HL-60 (cell line): ENCODE data around the gene AKAP8L.

Experiments
- DNase-seq, 2 experiments: peaks; one replicate each; pipeline ENCODE4 v3.0.0-alpha.2; 2010 to 2020; ENCODE audit warnings: low read depth in 1 of 2, low spot score in 1 of 2
- H3K27ac ChIP-seq: fragments of 250-450 bp; sonication (Bioruptor Pico); replicated peaks from 2 replicates; pipeline ENCODE4 v1.5.1; 2020; ENCODE audit warnings: mild to moderate bottlenecking, moderate library complexity
- H3K27me3 ChIP-seq: fragments of 250-450 bp; sonication (Bioruptor Pico); 2 replicates; pipeline ENCODE4 v1.5.1; 2021; ENCODE audit warnings: mild to moderate bottlenecking, moderate library complexity; ENCODE audit not compliant: insufficient read depth, poor library complexity, severe bottlenecking
- H3K4me3 ChIP-seq: replicated peaks from 2 replicates; pipeline ENCODE4 v1.5.1; 2011; ENCODE audit warnings: mild to moderate bottlenecking, control low read depth, low read length; ENCODE audit not compliant: insufficient read depth
- GABPA ChIP-seq: IDR thresholded peaks from 2 replicates; pipeline ENCODE4 v1.6.1; 2012; ENCODE audit warnings: low read depth
- POLR2AphosphoS5 ChIP-seq: IDR thresholded peaks from 2 replicates; pipeline ENCODE4 v1.6.1; 2012; ENCODE audit warnings: low read depth
- REST ChIP-seq: IDR thresholded peaks from 2 replicates; pipeline ENCODE4 v1.6.1; 2012; ENCODE audit warnings: low read depth; ENCODE audit not compliant: insufficient replicate concordance
- SPI1 ChIP-seq: IDR thresholded peaks from 2 replicates; pipeline ENCODE4 v1.6.1; 2012; ENCODE audit warnings: low read depth, mild to moderate bottlenecking, borderline replicate concordance
- TF ChIP-seq, protein P1 (sequence below): IDR thresholded peaks from one replicate; pipeline ENCODE4 v1.5.1; 2011; ENCODE audit warnings: low read length, control low read depth, inconsistent platforms; ENCODE audit not compliant: insufficient read depth

Gene AKAP8L

GRCh38 chr19:15442142-15442920 lies 23.5 kb upstream of the AKAP8L start:
- no peak for TF ChIP-seq SPI1
- TF ChIP-seq POLR2AphosphoS5 = no peak
- TF ChIP-seq GABPA = no peak
- TF ChIP-seq, protein P1, sequence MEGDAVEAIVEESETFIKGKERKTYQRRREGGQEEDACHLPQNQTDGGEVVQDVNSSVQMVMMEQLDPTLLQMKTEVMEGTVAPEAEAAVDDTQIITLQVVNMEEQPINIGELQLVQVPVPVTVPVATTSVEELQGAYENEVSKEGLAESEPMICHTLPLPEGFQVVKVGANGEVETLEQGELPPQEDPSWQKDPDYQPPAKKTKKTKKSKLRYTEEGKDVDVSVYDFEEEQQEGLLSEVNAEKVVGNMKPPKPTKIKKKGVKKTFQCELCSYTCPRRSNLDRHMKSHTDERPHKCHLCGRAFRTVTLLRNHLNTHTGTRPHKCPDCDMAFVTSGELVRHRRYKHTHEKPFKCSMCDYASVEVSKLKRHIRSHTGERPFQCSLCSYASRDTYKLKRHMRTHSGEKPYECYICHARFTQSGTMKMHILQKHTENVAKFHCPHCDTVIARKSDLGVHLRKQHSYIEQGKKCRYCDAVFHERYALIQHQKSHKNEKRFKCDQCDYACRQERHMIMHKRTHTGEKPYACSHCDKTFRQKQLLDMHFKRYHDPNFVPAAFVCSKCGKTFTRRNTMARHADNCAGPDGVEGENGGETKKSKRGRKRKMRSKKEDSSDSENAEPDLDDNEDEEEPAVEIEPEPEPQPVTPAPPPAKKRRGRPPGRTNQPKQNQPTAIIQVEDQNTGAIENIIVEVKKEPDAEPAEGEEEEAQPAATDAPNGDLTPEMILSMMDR = no peak
- TF ChIP-seq REST = no peak
- no peak overlapping the region for H3K27ac ChIP-seq
- no peak for DNase-seq
- H3K27me3 ChIP-seq = no peaks in the 10 kb centered on the region
- H3K4me3 ChIP-seq = no peak overlapping the region

- no peak for TF ChIP-seq GABPA
- TF ChIP-seq POLR2AphosphoS5 = no peak
- TF ChIP-seq REST = no peak
- TF ChIP-seq SPI1 = no peak
- TF ChIP-seq, protein P1 = no peak
- DNase-seq = peak in 1 of 2 experiments; percentile 72
- no peak overlapping the region for H3K4me3 ChIP-seq
- no peak overlapping the region for H3K27ac ChIP-seq
- H3K27me3 ChIP-seq = no peaks in the 10 kb centered on the region
Measured at GRCh38 chr19:15441317-15441716, 22.5 kb upstream of the AKAP8L start.

DNA sequence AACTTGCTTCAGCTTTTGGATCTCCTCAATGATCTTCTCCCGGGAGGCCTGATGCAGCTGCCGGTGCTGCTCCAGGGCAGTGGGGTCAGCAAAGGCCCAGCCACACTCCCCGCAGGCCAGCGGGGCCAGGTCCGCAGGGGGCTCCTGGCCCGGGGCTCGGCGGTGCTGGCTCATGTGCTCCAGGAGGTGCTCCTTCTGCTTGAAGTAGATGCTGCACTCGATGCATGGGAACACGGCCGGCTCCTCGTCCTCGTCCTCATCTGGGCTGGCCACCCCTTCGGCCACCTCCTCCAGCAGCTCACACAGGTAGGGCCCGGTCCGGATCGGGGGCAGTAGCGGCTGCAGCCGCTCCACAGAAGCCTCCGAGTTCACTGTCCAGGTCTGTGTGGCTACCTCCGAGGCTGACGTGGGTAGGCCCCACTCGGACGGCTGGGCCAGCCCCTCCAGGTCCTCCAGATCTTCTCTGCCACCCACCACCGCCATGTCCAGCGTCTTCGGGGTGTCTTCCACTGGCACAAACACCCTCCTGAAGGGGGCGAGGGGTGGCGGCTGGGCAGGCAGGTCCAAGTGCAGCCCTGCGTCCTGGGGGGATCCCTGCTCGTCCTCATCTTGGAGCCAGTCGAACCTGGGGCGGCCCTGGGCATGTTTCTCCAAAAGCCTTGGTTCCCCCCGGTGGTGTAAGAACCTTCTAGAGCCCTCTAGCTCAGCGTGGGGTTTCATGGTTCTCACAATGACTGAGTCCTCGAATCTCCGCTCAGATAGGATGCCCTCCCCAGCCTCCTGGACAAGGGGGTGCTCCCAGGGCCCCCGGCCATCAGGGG lies 21.2 kb upstream of the AKAP8L start:
- H3K27me3 ChIP-seq = no peaks in the 10 kb centered on the region
- H3K27ac ChIP-seq = no peak overlapping the region
- TF ChIP-seq, protein P1 = no peak
- no peak for TF ChIP-seq REST
- TF ChIP-seq GABPA = no peak
- no peak for TF ChIP-seq POLR2AphosphoS5
- TF ChIP-seq SPI1 = no peak
- H3K4me3 ChIP-seq = no peak overlapping the region
- no peak for DNase-seq
